OCI-LY7 (cell line): ENCODE results near the gene CMTM8.

Experiments used
- CTCF ChIP-seq: fragments of 200-600 bp; sonication (generic); conservative IDR thresholded peaks from 2 replicates; pipeline ENCODE4 v1.5.1; 2014; ENCODE audit warnings: mild to moderate bottlenecking, antibody characterized with exemption, low read length, moderate library complexity, mixed read lengths
- EZH2phosphoT487 ChIP-seq: fragments of 200-600 bp; sonication (generic); IDR thresholded peaks from 2 replicates; pipeline ENCODE4 v1.6.1; 2018; ENCODE audit warnings: low read depth, borderline replicate concordance, mild to moderate bottlenecking, mixed run types, antibody characterized with exemption, low read length, moderate library complexity, mixed read lengths

- no peak for TF ChIP-seq CTCF
- no peak for TF ChIP-seq EZH2phosphoT487
Observed at GRCh38 chr3:32276279-32276841, 37.9 kb downstream of the CMTM8 start.
